IMR-90 (cell line): ENCODE data around the gene FANCL. TPM values are rescaled to one million over a fixed set of nuclear protein-coding genes. Genes with fewer than 3 reads are reported as not detected.

ENCODE experiments used
- ATAC-seq: fragments of 200-7000 bp; cut with Tn5 transposase; 2 replicates; pipeline ENCODE4 v1.9.1; 2020; ENCODE audit warnings: low read depth, mild to moderate bottlenecking, moderate library complexity
- BruUV-seq: library from RNA; stranded (reverse); fragments of 400-500 nt; replicated peaks from 2 replicates; lab custom pipeline; 2021; lab: Mats Ljungman, UMichigan
- CTCF ChIA-PET: fragments of 300-600 bp; formaldehyde crosslinking; extraction: SDS; loops from one replicate; lab custom pipeline; 2021; ENCODE audit warnings: antibody characterized with exemption; lab: Yijun Ruan, JAX
- POLR2A ChIA-PET: fragments of 300-600 bp; sonication (Branson Sonifier 250); formaldehyde crosslinking; loops from one replicate; lab custom pipeline; 2022; ENCODE audit warnings: antibody characterized with exemption; ENCODE audit not compliant: unreplicated experiment; lab: Charles Lee
- DNase-seq: peaks from one replicate; pipeline ENCODE4 v3.0.0; 2013
- H2AFZ ChIP-seq: replicated peaks from 2 replicates; pipeline ENCODE3; 2013; ENCODE audit warnings: low read length, mild to moderate bottlenecking; ENCODE audit not compliant: poor library complexity
- H2AK5ac ChIP-seq: 2 replicates; pipeline ENCODE4 v1.6.1; 2013; ENCODE audit warnings: low read depth, low read length, inconsistent platforms
- H2AK9ac ChIP-seq: replicated peaks from 2 replicates; pipeline ENCODE3; 2013; ENCODE audit warnings: mild to moderate bottlenecking, low read depth, low read length, moderate library complexity; ENCODE audit not compliant: poor library complexity
- H2BK120ac ChIP-seq: 2 replicates; pipeline ENCODE4 v1.6.1; 2013; ENCODE audit warnings: low read depth, low read length, inconsistent platforms
- H2BK15ac ChIP-seq: 3 replicates; pipeline ENCODE4 v1.6.1; 2013; ENCODE audit warnings: low read depth, low read length, inconsistent platforms
- H2BK20ac ChIP-seq: 2 replicates; pipeline ENCODE4 v1.6.1; 2013; ENCODE audit warnings: low read depth, mild to moderate bottlenecking, inconsistent platforms, low read length, moderate library complexity
- H2BK5ac ChIP-seq: 2 replicates; pipeline ENCODE4 v1.6.1; 2013; ENCODE audit warnings: mild to moderate bottlenecking, low read depth, low read length, inconsistent platforms; ENCODE audit not compliant: poor library complexity, severe bottlenecking
- H3K14ac ChIP-seq: replicated peaks from 2 replicates; pipeline ENCODE4 v1.6.1; 2013; ENCODE audit warnings: low read depth, low read length, inconsistent platforms
- H3K18ac ChIP-seq: 2 replicates; pipeline ENCODE4 v1.6.1; 2013; ENCODE audit warnings: low read depth, low read length, control low read depth
- H3K23ac ChIP-seq: 2 replicates; pipeline ENCODE4 v1.6.1; 2013; ENCODE audit warnings: low read depth, low read length, inconsistent platforms
- H3K27ac ChIP-seq: 2 replicates; pipeline ENCODE4 v1.5.1; 2013; ENCODE audit warnings: mild to moderate bottlenecking, control low read depth, low read length; ENCODE audit not compliant: insufficient read depth
- H3K27me3 ChIP-seq: 2 replicates; pipeline ENCODE4 v1.6.1; 2013; ENCODE audit warnings: low read length; ENCODE audit not compliant: control insufficient read depth, insufficient read depth
- H3K36me3 ChIP-seq: 2 replicates; pipeline ENCODE4 v1.6.1; 2013; ENCODE audit warnings: low read length, mixed read lengths; ENCODE audit not compliant: control insufficient read depth, insufficient read depth
- H3K4ac ChIP-seq: 2 replicates; pipeline ENCODE4 v1.6.1; 2013; ENCODE audit warnings: low read depth, low read length, inconsistent platforms
- H3K4me1 ChIP-seq: 2 replicates; pipeline ENCODE4 v1.6.1; 2013; ENCODE audit warnings: low read length, mixed read lengths; ENCODE audit not compliant: control insufficient read depth, insufficient read depth
- H3K4me2 ChIP-seq: 2 replicates; pipeline ENCODE4 v1.6.1; 2013; ENCODE audit warnings: low read depth, mild to moderate bottlenecking, control low read depth, low read length, moderate library complexity
- H3K4me3 ChIP-seq: 2 replicates; pipeline ENCODE4 v1.5.1; 2013; ENCODE audit warnings: low read depth, mild to moderate bottlenecking, control low read depth, low read length, moderate library complexity; ENCODE audit not compliant: insufficient read depth
- H3K56ac ChIP-seq: 2 replicates; pipeline ENCODE4 v1.6.1; 2013; ENCODE audit warnings: low read length, inconsistent platforms; ENCODE audit not compliant: insufficient read depth; ENCODE audit errors: extremely low read depth
- H3K79me1 ChIP-seq, 2 experiments: 2 replicates each; pipeline ENCODE4 v1.6.1; 2013; ENCODE audit warnings: low read length in 2 of 2, inconsistent platforms in 1 of 2, low read depth in 1 of 2
- H3K9ac ChIP-seq: 2 replicates; pipeline ENCODE4 v1.6.1; 2013; ENCODE audit warnings: low read depth, low read length, control low read depth
- H3K9me1 ChIP-seq: 2 replicates; pipeline ENCODE4 v1.6.1; 2013; ENCODE audit warnings: low read length, inconsistent platforms; ENCODE audit not compliant: insufficient read depth
- H3K9me3 ChIP-seq: 2 replicates; pipeline ENCODE4 v1.6.1; 2013; ENCODE audit warnings: low read length; ENCODE audit not compliant: control insufficient read depth, insufficient read depth
- H4K20me1 ChIP-seq: 2 replicates; pipeline ENCODE4 v1.6.1; 2013; ENCODE audit warnings: low read length, inconsistent platforms; ENCODE audit not compliant: insufficient read depth
- H4K5ac ChIP-seq: 2 replicates; pipeline ENCODE4 v1.6.1; 2013; ENCODE audit warnings: mild to moderate bottlenecking, low read depth, low read length, control low read depth
- H4K8ac ChIP-seq, 2 experiments: 2 replicates each; pipeline ENCODE4 v1.6.1; 2013; ENCODE audit warnings: low read depth in 2 of 2, low read length in 2 of 2, control low read depth in 1 of 2, inconsistent platforms in 1 of 2
- H4K91ac ChIP-seq: 2 replicates; pipeline ENCODE4 v1.6.1; 2013; ENCODE audit warnings: low read depth, low read length, inconsistent platforms; ENCODE audit not compliant: insufficient read depth
- BHLHE40 ChIP-seq: fragments of 150-350 bp; IDR thresholded peaks from 2 replicates; pipeline ENCODE4 v1.6.1; 2016; ENCODE audit warnings: mild to moderate bottlenecking, low read depth, low read length
- MAZ ChIP-seq: IDR thresholded peaks from 2 replicates; pipeline ENCODE4 v1.6.1; 2012; ENCODE audit warnings: low read depth, mild to moderate bottlenecking, low read length, improper control_type of control experiment, moderate library complexity, borderline replicate concordance
- POLR2A ChIP-seq: IDR thresholded peaks from 2 replicates; pipeline ENCODE4 v1.6.1; 2012; ENCODE audit warnings: mild to moderate bottlenecking, low read depth, low read length
- RFX5 ChIP-seq: IDR thresholded peaks from 2 replicates; pipeline ENCODE4 v1.8.0; 2012; ENCODE audit warnings: low read depth, mild to moderate bottlenecking, low read length, moderate library complexity
- WGBS, 2 experiments: methylation state at CpG; one replicate each; pipeline versions ENCODE4 v1.1.5 to v1.1.7; 2013; ENCODE audit warnings: missing lambda C conversion rate in 2 of 2; ENCODE audit not compliant: insufficient read length in 1 of 2; ENCODE audit errors: extremely low coverage in 2 of 2; 5-methylcytosine and 5-hydroxymethylcytosine counted together
- dilution Hi-C: fragments of 300-500 bp; cut with HindIII; formaldehyde crosslinking; loops from one replicate; pipeline ENCODE4 v1.14.3; 2018; ENCODE audit warnings: low sequenced_read_pairs; ENCODE audit not compliant: unreplicated experiment
- in situ Hi-C: fragments of 300-500 bp; cut with MboI; formaldehyde crosslinking; loops from 3 replicates; pipeline ENCODE4 v1.14.3; 2019; ENCODE audit warnings: low sequenced_read_pairs, inconsistent platforms, mixed read lengths
- intact Hi-C: fragments of 100-400 bp; cut with micrococcal nuclease; formaldehyde crosslinking; loops from 2 replicates; pipeline ENCODE4 v1.10.0; 2022
- polyA plus RNA-seq, 3 experiments: library from polyadenylated mRNA; depleted of rRNA; stranded (reverse); fragments of >200 nt; gene quantifications; 2 replicates each; pipeline ENCODE4 v1.2.3, GENCODE V29; 2012; ENCODE audit warnings: low replicate concordance in 1 of 3
- total RNA-seq: library from RNA; depleted of rRNA; stranded (reverse); fragments of >200 nt; gene quantifications from 2 replicates; pipeline ENCODE4 v1.2.3, GENCODE V29; 2012

Gene FANCL
- total and polyA plus RNA-seq, 2 of the 4 experiments (the other 2 are of a cell fraction) = 9.0 to 12.7 TPM

GRCh38 chr2:58266211-58266610 lies 25.1 kb upstream of the FANCL start:
- ChIA-PET CTCF (no interaction called here), POLR2A (no interaction called here)
- dilution Hi-C loops = no loop called here
- H3K36me3 ChIP-seq = no peaks in the 10 kb centered on the region
- H3K18ac ChIP-seq = no peak overlapping the region
- no peak overlapping the region for H3K4ac ChIP-seq
- DNase-seq (no peak), ATAC-seq (no peak)
- no peak overlapping the region for H4K8ac ChIP-seq
- no peak overlapping the region for H2BK5ac ChIP-seq
- H3K79me1 ChIP-seq = no peaks in the 10 kb centered on the region
- H2BK20ac ChIP-seq = no peak overlapping the region
- H2AFZ ChIP-seq = no peak overlapping the region
- no peak overlapping the region for H2AK5ac ChIP-seq
- H3K9me3 ChIP-seq = no peaks in the 10 kb centered on the region
- H3K14ac ChIP-seq = no peak overlapping the region
- no peak overlapping the region for H2BK15ac ChIP-seq
- H3K4me1 ChIP-seq = no peaks in the 10 kb centered on the region
- H4K91ac ChIP-seq = no peak overlapping the region
- no peak overlapping the region for H3K56ac ChIP-seq
- no peaks in the 10 kb centered on the region for H3K27me3 ChIP-seq
- H4K5ac ChIP-seq = no peak overlapping the region
- intact Hi-C loops = no loop called here
- no peak overlapping the region for H3K23ac ChIP-seq
- no peak overlapping the region for H3K9ac ChIP-seq
- TF ChIP-seq BHLHE40 (no peak), POLR2A (no peak), MAZ (no peak), RFX5 (no peak)
- in situ Hi-C loops = no loop called here
- H3K4me2 ChIP-seq = no peak overlapping the region
- no peak overlapping the region for H3K27ac ChIP-seq
- H2AK9ac ChIP-seq = no peak overlapping the region
- 29% methylated on average over 1 of the region's 2 CpGs; no CpG with 5 or more reads in 1 of the 2 experiments for WGBS, 2 experiments
- no peak overlapping the region for H3K4me3 ChIP-seq
- BruUV-seq = no TSS peak
- no peak overlapping the region for H2BK120ac ChIP-seq
- no peaks in the 10 kb centered on the region for H4K20me1 ChIP-seq
- no peaks in the 10 kb centered on the region for H3K9me1 ChIP-seq
